Spleen (tissue), 13 donors: ENCODE measurements around the gene SCN8A. TPM values are rescaled to one million over a fixed set of nuclear protein-coding genes. Genes with fewer than 3 reads are reported as not detected.

Source experiments
- DNase-seq: peaks from one replicate; pipeline ENCODE4 v3.0.0-alpha.2; 2020
- H3K27ac ChIP-seq, 8 donors: fragments of 200-600 bp; sonication (generic) in 7 of 8; 1 replicate in 4 of 8; 2 replicates in 4 of 8; pipeline versions ENCODE4 v1.5.0 to v1.8.0; 2016 to 2021; ENCODE audit warnings: inconsistent platforms in 4 of 8, mild to moderate bottlenecking in 4 of 8, moderate library complexity in 1 of 8
- H3K27me3 ChIP-seq, 7 donors: fragments of 200-600 bp; sonication (generic) in 6 of 7; replicated peaks in 1 of 7; 1 replicate in 4 of 7; 2 replicates in 3 of 7; pipeline versions ENCODE4 v1.5.0 to v1.8.0; 2016 to 2021; ENCODE audit warnings: inconsistent platforms in 3 of 7, mild to moderate bottlenecking in 1 of 7
- H3K36me3 ChIP-seq, 6 donors: fragments of 200-600 bp; sonication (generic) in 5 of 6; 1 replicate in 4 of 6; 2 replicates in 2 of 6; pipeline versions ENCODE4 v1.5.0 to v1.8.0; 2016 to 2021; ENCODE audit warnings: inconsistent platforms in 2 of 6
- H3K4me1 ChIP-seq, 6 donors: fragments of 200-600 bp; sonication (generic) in 5 of 6; 1 replicate in 3 of 6; 2 replicates in 3 of 6; pipeline versions ENCODE4 v1.5.0 to v1.8.0; 2016 to 2021; ENCODE audit warnings: inconsistent platforms in 3 of 6
- H3K4me3 ChIP-seq, 8 donors: fragments of 200-600 bp; sonication (generic) in 7 of 8; 1 replicate in 4 of 8; 2 replicates in 4 of 8; pipeline versions ENCODE4 v1.5.0 to v1.8.0; 2016 to 2021; ENCODE audit warnings: inconsistent platforms in 4 of 8, mild to moderate bottlenecking in 4 of 8, moderate library complexity in 2 of 8
- H3K9me3 ChIP-seq, 8 donors: fragments of 200-600 bp; sonication (generic) in 7 of 8; 1 replicate in 4 of 8; 2 replicates in 4 of 8; pipeline versions ENCODE4 v1.5.0 to v1.8.0; 2016 to 2021; ENCODE audit warnings: inconsistent platforms in 4 of 8
- CTCF ChIP-seq, 11 experiments: fragments of 200-600 bp in 7 of 11; fragments of 450-650 bp in 4 of 11; sonication (generic) in 4 of 11; IDR thresholded peaks in 8 of 11; conservative IDR thresholded peaks in 3 of 11; 1 replicate in 7 of 11; 2 replicates in 4 of 11; pipeline versions ENCODE4 v1.4.0 to v1.8.0; 2016 to 2021; ENCODE audit warnings: antibody characterized with exemption in 11 of 11, inconsistent platforms in 4 of 11, mild to moderate bottlenecking in 1 of 11
- POLR2A ChIP-seq, 3 donors: fragments of 450-650 bp; IDR thresholded peaks; one replicate each; pipeline ENCODE4 v1.5.1; 2017; ENCODE audit warnings: antibody characterized with exemption in 3 of 3, mild to moderate bottlenecking in 1 of 3
- POLR2AphosphoS5 ChIP-seq, 3 donors: sonication (generic); formaldehyde crosslinking; IDR thresholded peaks; one replicate each; pipeline ENCODE4 v1.5.1; 2017; ENCODE audit warnings: antibody characterized with exemption in 3 of 3
- WGBS, 5 donors: extraction: QIAGEN DNeasy Blood & Tissue Kit in 3 of 5; methylation state at CpG; one replicate each; pipeline versions ENCODE4 v1.1.5 to v1.1.7; 2013 to 2018; 5-methylcytosine and 5-hydroxymethylcytosine counted together
- intact Hi-C: fragments of 100-400 bp; cut with DNase I; formaldehyde crosslinking; loops from one replicate; pipeline ENCODE4 v1.15.0; 2023; ENCODE audit warnings: low total_unique reads
- long read RNA-seq, 2 donors: transcript quantifications; one replicate each; lab custom pipeline, GENCODE V29; 2026
- polyA plus RNA-seq, 3 donors: library from polyadenylated mRNA; stranded (reverse); fragments of 200-250 nt; gene quantifications; one replicate each; pipeline ENCODE4 v1.2.1, GENCODE V29; 2013
- total RNA-seq, 7 donors: library from RNA; depleted of rRNA in 3 of 7; stranded (reverse); fragments of >200 nt in 3 of 7; fragmentation: NEBNext Ultra II Directional in 4 of 7; extraction: Animal tissue kit (Norgen Biotek cat#: 25700) in 4 of 7; gene quantifications; one replicate each; pipeline versions ENCODE4 v1.1.0 to v1.2.1, GENCODE V29; 2016 to 2021
- donor health status: healthy with polysubstance abuse.
- donor health status: DM: no; HTN: no; CAD: no; lungs with moderate emphysema.
- donor health status: DM: no; HTN: no; CAD: no.
- donor health status: Bipolar disorder and iron deficiency.
- donor health status: healthy.
- donor health status: DM: no; HTN: no; CAD: no.
- donor health status: DM: yes; HTN: yes; CAD: no.

Gene SCN8A
- total RNA-seq (1 to 10 TPM; 2.9 to 4.7 (median 3.1) TPM), polyA plus RNA-seq (under 1 TPM; 0.17 to 0.41 (median 0.38) TPM)
- long read RNA-seq, donor 1 = 0 reads
- long read RNA-seq, donor 2 = 0 reads

DNA sequence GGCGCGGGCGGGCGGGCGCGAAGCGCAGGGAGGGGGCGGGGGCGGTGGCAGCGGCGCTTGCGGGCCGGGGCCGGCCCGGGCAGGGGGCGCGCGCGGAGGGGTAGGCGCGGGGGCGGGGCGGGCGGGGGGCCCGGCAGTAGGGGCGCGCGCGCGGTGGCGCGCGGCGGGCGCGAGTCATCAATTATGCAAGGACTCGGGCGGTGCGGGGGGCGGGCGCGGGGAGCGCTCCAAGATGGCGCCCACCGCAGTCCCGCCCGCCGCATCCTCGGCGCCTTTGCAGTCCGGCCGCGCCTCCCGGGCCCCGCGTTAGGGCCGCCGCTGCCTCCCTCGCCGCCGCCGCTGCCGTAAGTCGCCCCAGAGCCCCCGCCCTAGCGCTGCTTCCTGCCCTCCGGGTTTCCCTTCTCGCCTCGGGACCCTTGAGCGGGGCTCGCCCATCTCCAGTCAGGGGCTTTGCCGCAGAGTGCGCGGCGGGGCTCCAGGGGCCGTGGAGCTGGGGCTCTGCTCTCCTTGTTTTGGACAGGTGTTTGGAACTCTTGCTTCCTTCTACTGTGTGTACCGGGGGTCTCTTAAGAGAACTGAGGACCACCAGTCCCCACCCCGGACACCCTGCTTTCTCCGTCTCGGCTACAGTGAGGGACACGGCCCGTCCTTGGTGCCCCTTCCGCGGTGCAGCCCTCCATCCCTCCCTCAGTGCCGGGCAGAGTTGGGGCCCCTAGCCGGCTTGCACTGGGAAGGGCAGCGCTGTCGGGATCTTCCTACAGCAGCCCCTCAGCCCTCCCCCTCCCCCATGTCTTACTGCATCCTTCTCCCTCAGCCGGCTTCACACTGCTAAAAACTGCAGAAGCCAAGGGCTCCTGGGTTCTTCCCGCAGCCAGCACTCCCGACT, at the start of gene SCN8A:
SCN8A (plus strand) TSS at position 218 of the 886 bp plus-strand sequence. CDS start 71,585 bp downstream, outside the sequence.
- no peaks in the 10 kb centered on the region for H3K9me3 ChIP-seq
- peak; percentile 77 for DNase-seq
- peak within 1 kb of the TSS; percentile 59 to 87 (median 72) for H3K4me3 ChIP-seq
- TF ChIP-seq POLR2AphosphoS5 (IDR thresholded peaks at IDR 0.05) (no peak), CTCF (IDR thresholded peaks at IDR 0.05 in 8 of 11, conservative IDR thresholded peaks at IDR 0.05 in 3 of 11) (no peak), POLR2A (IDR thresholded peaks at IDR 0.05) (no peak)
- WGBS, 5 donors = 0 to 1% (median 1%) methylated on average over 24 to 90 of the region's 91 CpGs
- H3K27me3 ChIP-seq = peaks cover 0 to 65% (median 4%) of the 10 kb centered on the region in 7 donors
- no peaks in the 10 kb centered on the region for H3K36me3 ChIP-seq
- peaks cover 5 to 29% (median 13%) of the 10 kb centered on the region in 6 donors for H3K4me1 ChIP-seq
- intact Hi-C loops = no loop called here
- no peak within 1 kb of the TSS for H3K27ac ChIP-seq

DNA sequence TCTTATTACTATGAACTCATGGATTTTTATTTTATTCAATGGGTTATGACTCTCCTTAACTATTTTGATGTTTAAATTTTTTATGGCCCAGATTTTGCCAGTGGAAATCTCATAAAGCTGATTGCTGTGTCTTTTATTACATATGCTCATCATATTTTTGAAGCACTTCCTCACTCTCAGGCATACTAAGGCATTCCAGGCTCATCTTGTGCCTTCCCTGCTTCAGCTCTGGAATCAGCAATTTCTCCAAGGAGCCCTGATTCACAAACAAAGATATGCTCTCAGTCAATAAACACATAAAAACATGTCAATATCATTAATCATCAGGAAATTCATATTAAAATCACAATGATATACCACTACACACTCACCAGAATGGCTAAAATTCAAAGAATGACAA, 44.9 kb upstream of the SCN8A start:
- Histone ChIP-seq H3K36me3 (no peaks in the 10 kb centered on the region), H3K27ac (no peak overlapping the region), H3K27me3 (peaks cover 0 to 52% (median 0%) of the 10 kb centered on the region in 7 donors), H3K4me3 (no peak overlapping the region), H3K4me1 (no peaks in the 10 kb centered on the region), H3K9me3 (peaks cover 0 to 10% (median 0%) of the 10 kb centered on the region in 8 donors)
- TF ChIP-seq CTCF (IDR thresholded peaks at IDR 0.05 in 8 of 11, conservative IDR thresholded peaks at IDR 0.05 in 3 of 11) (no peak), POLR2AphosphoS5 (IDR thresholded peaks at IDR 0.05) (no peak), POLR2A (IDR thresholded peaks at IDR 0.05) (no peak)
- DNase-seq = no peak
- intact Hi-C loops = no loop called here

GRCh38 chr12:51547606-51548005, 43.4 kb upstream of the SCN8A start:
- TF ChIP-seq POLR2A (IDR thresholded peaks at IDR 0.05) (no peak), CTCF (IDR thresholded peaks at IDR 0.05 in 8 of 11, conservative IDR thresholded peaks at IDR 0.05 in 3 of 11) (no peak), POLR2AphosphoS5 (IDR thresholded peaks at IDR 0.05) (no peak)
- 75 to 85% (median 81%) methylated on average over 6 of the region's 6 CpGs for WGBS, 5 donors
- peaks cover 0 to 10% (median 0%) of the 10 kb centered on the region in 8 donors for H3K9me3 ChIP-seq
- DNase-seq = no peak
- H3K27me3 ChIP-seq = peaks cover 0 to 46% (median 0%) of the 10 kb centered on the region in 7 donors
- no peak overlapping the region for H3K4me3 ChIP-seq
- no peaks in the 10 kb centered on the region for H3K36me3 ChIP-seq
- no peaks in the 10 kb centered on the region for H3K4me1 ChIP-seq
- H3K27ac ChIP-seq = no peak overlapping the region
- intact Hi-C loops = no loop called here

DNA sequence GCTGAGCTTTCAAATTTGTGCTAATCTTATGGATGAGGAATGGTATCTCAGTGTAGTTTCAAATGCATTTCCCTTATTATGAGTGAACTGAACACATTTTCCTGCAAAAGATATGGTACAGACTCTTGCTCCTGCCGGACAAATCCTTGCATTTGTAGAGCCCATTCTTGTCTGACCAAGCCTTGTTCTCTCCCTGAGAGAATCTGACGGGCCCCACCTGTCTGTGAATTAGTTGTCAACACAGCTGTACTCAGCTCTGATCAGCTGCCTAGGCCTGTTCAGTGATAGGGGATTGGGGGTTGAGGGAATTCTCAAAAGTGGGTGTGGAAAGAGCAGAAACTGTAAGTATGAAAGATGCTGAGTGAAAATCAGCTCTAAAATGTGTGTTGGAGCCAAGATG, 42.8 kb upstream of the SCN8A start:
- WGBS, 5 donors = 72 to 88% (median 82%) methylated on average over 2 of the region's 2 CpGs
- Histone ChIP-seq H3K27me3 (peaks cover 0 to 40% (median 0%) of the 10 kb centered on the region in 7 donors), H3K9me3 (peaks cover 0 to 10% (median 0%) of the 10 kb centered on the region in 8 donors), H3K4me1 (no peaks in the 10 kb centered on the region), H3K27ac (no peak overlapping the region), H3K36me3 (no peaks in the 10 kb centered on the region), H3K4me3 (no peak overlapping the region)
- no peak for TF ChIP-seq CTCF (IDR thresholded peaks at IDR 0.05 in 8 of 11, conservative IDR thresholded peaks at IDR 0.05 in 3 of 11)
- TF ChIP-seq POLR2A (IDR thresholded peaks at IDR 0.05) = no peak
- TF ChIP-seq POLR2AphosphoS5 (IDR thresholded peaks at IDR 0.05) = no peak
- intact Hi-C loops = no loop called here
- no peak for DNase-seq
